Measurements from ENCODE around the gene CIAPIN1.

The CIAPIN1 gene

GRCh38 chr16:57476546-57477410 lies 29.6 kb upstream of the CIAPIN1 start:
- no peak for DNase-seq (ENCODE audit: low spot score)

- DNase-seq (ENCODE audit: low spot score) = peak; percentile 89
These were observed 28.6 kb upstream of the CIAPIN1 start for GRCh38 chr16:57475711-57476339.

GRCh38 chr16:57474671-57475661 lies 27.8 kb upstream of the CIAPIN1 start:
- DNase-seq (ENCODE audit: low spot score) = no peak

- DNase-seq (ENCODE audit: low spot score) = no peak
These were observed 26.7 kb upstream of the CIAPIN1 start for GRCh38 chr16:57473906-57474305.

GRCh38 chr16:57473176-57473840 lies 26.1 kb upstream of the CIAPIN1 start:
- DNase-seq (ENCODE audit: low spot score) = no peak

- DNase-seq (ENCODE audit: low spot score) = no peak
These were observed 25.5 kb upstream of the CIAPIN1 start for GRCh38 chr16:57472665-57473060.

DNA sequence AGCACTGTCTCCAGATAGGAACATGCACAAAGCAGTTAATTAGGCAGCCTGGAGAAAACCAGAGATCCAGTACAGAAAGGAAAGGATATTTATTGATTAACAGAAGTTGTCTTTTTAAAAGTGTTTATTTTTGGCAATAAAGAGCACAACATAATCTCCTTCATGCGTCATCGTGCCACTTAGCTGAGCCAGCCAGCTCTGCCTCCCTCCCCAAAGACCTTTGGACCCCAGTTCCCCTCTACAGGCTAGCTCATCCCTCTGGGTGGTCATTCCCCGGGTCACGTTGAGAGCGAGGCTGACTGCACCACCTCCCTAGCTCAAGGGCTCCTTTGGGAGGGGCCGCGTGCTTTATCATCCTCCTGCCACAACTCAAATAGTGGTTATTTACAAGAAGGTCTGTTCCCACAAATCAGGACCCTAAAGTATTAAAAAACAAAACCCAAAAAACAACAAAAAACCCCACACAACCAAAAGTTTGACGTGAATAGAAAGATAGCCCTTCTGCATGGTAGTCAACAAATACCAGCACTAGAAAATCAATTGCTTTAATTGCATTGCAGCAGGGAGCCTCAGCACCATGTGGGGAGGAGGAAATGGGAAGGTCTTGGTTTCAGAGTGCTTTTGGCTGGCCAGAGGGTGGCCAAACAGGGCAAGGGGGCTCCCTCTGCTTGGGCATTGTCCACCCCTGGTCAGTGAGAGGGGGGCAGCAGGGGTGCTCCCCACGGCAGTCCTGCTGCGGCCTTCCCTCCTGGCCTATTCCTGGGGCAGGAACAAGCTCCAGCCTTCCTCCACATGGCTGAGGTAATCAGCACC lies 24.9 kb upstream of the CIAPIN1 start:
- no peak for DNase-seq (ENCODE audit: low spot score)

GRCh38 chr16:57471209-57471608 lies 24.0 kb upstream of the CIAPIN1 start:
- DNase-seq (ENCODE audit: low spot score) = no peak

- no peak for DNase-seq (ENCODE audit: low spot score)
These were observed 23.5 kb upstream of the CIAPIN1 start for GRCh38 chr16:57470711-57471110.

DNA sequence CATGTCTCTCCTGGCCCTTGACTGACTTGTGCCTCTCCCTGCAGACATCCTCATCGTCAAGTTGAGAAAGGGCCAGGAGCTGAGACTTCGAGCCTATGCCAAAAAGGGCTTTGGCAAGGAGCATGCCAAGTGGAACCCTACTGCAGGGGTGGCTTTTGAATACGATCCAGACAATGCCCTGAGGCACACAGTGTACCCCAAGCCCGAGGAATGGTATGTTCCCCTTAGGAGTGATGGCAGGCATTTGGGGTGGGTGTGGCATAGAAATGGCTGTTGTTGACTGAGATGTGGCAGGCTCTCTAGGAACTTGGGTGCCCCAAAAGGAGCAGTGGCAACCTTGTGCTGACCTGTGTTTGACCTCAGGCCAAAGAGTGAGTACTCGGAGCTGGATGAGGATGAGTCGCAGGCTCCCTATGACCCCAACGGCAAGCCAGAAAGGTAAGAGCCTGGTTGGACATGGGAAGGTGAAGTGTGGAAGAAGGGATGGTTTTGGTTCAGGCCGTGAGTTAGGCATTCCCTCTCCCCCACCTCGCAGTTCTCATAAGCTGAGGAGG lies 22.8 kb upstream of the CIAPIN1 start:
- DNase-seq (ENCODE audit: low spot score) = no peak

DNA sequence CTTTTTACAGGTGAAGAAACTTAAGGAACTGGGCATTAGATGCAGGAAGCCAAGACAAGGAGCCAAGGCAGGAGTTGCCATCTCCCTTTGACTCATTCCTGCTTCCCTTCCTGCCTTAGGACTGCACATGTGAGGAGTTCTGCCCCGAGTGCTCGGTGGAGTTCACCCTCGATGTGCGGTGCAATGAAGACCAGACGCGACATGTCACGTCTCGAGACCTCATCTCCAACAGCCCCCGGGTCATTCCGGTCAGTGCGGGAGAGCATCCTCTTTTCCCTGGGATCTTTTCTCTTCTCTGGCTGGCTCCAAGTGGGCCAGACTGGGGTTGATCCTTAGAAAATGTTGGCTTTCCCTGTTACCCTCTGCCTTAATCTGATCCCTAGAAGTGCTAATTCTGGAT lies 21.9 kb upstream of the CIAPIN1 start:
- no peak for DNase-seq (ENCODE audit: low spot score)

DNA sequence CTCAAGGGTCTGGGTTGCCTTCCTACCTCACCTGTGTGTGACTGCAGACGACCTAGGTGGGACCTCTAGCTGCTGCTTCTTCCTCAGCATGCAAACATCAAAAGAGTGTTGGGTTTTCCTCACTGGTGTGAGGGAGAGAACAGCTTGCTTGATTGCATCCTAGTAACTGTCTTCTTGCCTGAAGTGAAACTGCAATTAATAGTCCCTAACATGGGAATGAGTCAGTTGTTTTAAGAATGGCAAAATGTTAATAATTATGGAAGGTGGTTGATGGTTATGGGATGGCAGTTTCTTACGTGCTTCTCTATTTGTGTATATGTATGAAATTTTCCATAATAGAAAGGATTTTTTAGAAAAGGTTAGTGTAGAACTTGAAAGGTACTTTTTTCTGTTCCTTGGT lies 21.2 kb upstream of the CIAPIN1 start:
- DNase-seq (ENCODE audit: low spot score) = no peak

- DNase-seq (ENCODE audit: low spot score) = no peak
These were observed 17.3 kb upstream of the CIAPIN1 start for GRCh38 chr16:57464523-57464922.

- no peak for DNase-seq (ENCODE audit: low spot score)
These were observed 15.8 kb upstream of the CIAPIN1 start for GRCh38 chr16:57462978-57463362.

- DNase-seq (ENCODE audit: low spot score) = peak; percentile 81
These were observed 15.2 kb upstream of the CIAPIN1 start, which contains the start of gene POLR2C for GRCh38 chr16:57462209-57462977. TSS of gene POLR2C (plus strand) at chr16:57462679. CDS start at chr16:57462725, 46 bp downstream.

DNA sequence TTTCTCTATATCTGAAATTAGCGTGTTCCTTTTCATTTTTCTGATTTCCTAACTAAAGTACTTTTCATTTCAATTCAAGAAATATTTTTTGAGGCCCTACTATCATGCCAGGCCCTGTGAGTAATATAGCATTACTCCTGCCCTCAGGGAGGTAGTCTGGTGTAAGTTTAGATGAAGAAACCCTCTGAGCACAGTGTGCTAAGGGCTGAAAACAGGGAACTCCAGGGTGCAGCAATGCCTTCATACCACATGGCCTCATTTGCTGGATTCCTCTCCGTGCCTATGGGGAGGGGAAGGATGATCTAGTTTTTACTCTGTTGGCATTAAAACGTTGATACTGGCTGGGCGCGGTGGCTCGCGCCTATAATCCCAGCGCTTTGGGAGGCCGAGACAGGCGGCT lies 4.8 kb upstream of the CIAPIN1 start:
- DNase-seq (ENCODE audit: low spot score) = no peak

DNA sequence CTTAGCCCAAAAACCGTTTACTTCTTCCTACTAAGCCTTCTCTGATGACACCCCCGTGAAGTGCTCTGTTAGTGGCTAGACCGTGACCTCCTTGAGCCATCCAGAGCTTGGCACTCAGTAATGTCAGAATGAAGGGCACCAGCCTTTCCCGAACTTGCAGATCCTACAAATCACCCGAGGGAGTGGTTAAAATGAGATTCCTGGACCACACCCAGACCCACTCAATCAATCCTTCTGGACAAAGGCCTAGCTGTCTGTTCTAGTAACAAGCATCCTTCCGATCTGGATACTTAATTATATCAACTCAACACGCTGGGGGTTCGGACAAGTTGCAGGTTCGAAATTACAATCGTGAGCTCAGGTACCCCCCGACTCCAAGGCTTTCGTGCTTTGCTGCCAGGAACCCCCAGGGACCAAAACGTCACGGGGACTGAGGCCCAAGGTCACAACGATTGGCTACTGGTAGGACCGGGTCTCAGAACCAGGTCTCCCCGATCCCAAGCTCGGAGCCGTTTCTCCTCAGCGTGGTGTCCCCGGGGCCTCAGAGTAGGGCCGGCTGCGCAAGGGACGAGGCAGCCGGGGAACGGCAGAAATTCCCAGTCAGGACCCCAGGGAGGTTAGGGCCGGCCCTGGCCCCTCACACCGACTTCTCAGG lies 527 bp downstream of the CIAPIN1 start:
- DNase-seq (ENCODE audit: low spot score) = peak; percentile 23

- DNase-seq (ENCODE audit: low spot score) = no peak
These were observed 1.7 kb downstream of the CIAPIN1 start for GRCh38 chr16:57445510-57445909.

- no peak for DNase-seq (ENCODE audit: low spot score)
These were observed 2.5 kb downstream of the CIAPIN1 start for GRCh38 chr16:57444711-57445110.
